Liver (tissue), 3 donors: ENCODE results near the gene MICAL3.

Experiments used
- JUND ChIP-seq, 2 donors: IDR thresholded peaks; 2 replicates each; pipeline ENCODE4 v1.6.1; 2016; ENCODE audit warnings: antibody characterized with exemption in 2 of 2
- SP1 ChIP-seq: IDR thresholded peaks from 2 replicates; pipeline ENCODE4 v1.6.1; 2018; ENCODE audit warnings: antibody characterized with exemption, mild to moderate bottlenecking
- TF ChIP-seq, protein P1 (sequence below): fragments of 150-350 bp; IDR thresholded peaks from 2 replicates; pipeline ENCODE4 v1.5.1; 2017; ENCODE audit warnings: improper control_type of control experiment, low read depth, low read length; ENCODE audit not compliant: missing input control
- TF ChIP-seq, protein P2 (sequence below): IDR thresholded peaks from 2 replicates; pipeline ENCODE4 v1.6.1; 2016; ENCODE audit warnings: antibody characterized with exemption, mild to moderate bottlenecking
- TF ChIP-seq, protein P3 (sequence below): IDR thresholded peaks from 2 replicates; pipeline ENCODE4 v1.6.1; 2016; ENCODE audit warnings: antibody characterized with exemption
- donor health status: healthy.
- donor health status: healthy.

DNA sequence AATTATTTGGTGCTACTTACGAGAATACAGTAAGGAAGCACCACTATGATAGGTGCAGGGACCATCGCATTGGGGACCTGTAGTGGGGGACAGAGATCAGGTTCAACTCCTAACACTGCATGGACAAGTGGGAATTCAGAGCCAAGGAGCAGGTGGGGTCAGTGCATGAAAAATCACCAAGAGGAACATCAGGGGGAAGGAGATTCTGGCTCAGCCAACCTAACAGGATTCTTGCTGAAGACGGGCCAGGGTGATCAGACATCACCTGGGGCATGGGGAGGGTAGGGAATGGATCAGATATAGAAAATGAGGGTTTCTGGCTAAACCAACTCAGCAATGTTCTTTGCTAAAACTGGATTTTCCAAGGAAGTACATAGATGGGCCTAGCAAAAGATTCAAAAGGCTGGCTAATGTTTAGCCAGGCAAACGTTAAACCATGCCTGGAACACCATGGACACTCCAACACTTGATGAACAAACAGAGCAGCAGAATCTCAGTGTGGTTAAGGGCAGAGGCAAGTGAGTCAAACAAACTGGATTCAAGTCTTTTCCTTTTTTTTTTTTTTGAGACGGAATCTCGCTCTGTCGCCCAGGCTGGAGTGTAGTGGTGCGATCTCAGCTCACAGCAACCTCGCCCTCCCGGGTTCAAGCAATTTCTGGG, 70.0 kb downstream of the MICAL3 start:
- TF ChIP-seq, protein P1, sequence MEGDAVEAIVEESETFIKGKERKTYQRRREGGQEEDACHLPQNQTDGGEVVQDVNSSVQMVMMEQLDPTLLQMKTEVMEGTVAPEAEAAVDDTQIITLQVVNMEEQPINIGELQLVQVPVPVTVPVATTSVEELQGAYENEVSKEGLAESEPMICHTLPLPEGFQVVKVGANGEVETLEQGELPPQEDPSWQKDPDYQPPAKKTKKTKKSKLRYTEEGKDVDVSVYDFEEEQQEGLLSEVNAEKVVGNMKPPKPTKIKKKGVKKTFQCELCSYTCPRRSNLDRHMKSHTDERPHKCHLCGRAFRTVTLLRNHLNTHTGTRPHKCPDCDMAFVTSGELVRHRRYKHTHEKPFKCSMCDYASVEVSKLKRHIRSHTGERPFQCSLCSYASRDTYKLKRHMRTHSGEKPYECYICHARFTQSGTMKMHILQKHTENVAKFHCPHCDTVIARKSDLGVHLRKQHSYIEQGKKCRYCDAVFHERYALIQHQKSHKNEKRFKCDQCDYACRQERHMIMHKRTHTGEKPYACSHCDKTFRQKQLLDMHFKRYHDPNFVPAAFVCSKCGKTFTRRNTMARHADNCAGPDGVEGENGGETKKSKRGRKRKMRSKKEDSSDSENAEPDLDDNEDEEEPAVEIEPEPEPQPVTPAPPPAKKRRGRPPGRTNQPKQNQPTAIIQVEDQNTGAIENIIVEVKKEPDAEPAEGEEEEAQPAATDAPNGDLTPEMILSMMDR = no peak
- TF ChIP-seq, protein P2, sequence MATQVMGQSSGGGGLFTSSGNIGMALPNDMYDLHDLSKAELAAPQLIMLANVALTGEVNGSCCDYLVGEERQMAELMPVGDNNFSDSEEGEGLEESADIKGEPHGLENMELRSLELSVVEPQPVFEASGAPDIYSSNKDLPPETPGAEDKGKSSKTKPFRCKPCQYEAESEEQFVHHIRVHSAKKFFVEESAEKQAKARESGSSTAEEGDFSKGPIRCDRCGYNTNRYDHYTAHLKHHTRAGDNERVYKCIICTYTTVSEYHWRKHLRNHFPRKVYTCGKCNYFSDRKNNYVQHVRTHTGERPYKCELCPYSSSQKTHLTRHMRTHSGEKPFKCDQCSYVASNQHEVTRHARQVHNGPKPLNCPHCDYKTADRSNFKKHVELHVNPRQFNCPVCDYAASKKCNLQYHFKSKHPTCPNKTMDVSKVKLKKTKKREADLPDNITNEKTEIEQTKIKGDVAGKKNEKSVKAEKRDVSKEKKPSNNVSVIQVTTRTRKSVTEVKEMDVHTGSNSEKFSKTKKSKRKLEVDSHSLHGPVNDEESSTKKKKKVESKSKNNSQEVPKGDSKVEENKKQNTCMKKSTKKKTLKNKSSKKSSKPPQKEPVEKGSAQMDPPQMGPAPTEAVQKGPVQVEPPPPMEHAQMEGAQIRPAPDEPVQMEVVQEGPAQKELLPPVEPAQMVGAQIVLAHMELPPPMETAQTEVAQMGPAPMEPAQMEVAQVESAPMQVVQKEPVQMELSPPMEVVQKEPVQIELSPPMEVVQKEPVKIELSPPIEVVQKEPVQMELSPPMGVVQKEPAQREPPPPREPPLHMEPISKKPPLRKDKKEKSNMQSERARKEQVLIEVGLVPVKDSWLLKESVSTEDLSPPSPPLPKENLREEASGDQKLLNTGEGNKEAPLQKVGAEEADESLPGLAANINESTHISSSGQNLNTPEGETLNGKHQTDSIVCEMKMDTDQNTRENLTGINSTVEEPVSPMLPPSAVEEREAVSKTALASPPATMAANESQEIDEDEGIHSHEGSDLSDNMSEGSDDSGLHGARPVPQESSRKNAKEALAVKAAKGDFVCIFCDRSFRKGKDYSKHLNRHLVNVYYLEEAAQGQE = peak; percentile 54
- TF ChIP-seq, protein P3, sequence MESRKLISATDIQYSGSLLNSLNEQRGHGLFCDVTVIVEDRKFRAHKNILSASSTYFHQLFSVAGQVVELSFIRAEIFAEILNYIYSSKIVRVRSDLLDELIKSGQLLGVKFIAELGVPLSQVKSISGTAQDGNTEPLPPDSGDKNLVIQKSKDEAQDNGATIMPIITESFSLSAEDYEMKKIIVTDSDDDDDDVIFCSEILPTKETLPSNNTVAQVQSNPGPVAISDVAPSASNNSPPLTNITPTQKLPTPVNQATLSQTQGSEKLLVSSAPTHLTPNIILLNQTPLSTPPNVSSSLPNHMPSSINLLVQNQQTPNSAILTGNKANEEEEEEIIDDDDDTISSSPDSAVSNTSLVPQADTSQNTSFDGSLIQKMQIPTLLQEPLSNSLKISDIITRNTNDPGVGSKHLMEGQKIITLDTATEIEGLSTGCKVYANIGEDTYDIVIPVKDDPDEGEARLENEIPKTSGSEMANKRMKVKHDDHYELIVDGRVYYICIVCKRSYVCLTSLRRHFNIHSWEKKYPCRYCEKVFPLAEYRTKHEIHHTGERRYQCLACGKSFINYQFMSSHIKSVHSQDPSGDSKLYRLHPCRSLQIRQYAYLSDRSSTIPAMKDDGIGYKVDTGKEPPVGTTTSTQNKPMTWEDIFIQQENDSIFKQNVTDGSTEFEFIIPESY = no peak
- TF ChIP-seq JUND (IDR thresholded peaks at IDR 0.05) (peak in 1 of 2 donors; percentile 10), SP1 (peak; percentile 75)
